IPS-18a (cell line): ENCODE data around the gene DHRS3.
A peak's percentile ranks its signal among the peaks of the same experiment; 100 is the strongest.
"Not testable (repeated sequence)": the region's sequence is repeated elsewhere in the genome, so short reads cannot be mapped to it uniquely, and the experiment has no call there.

Experiments
- H3K27ac ChIP-seq: one replicate; pipeline ENCODE4 v1.5.1; 2013; ENCODE audit warnings: low read length
- H3K27me3 ChIP-seq: one replicate; pipeline ENCODE4 v1.6.1; 2013; ENCODE audit warnings: mild to moderate bottlenecking, low read length; ENCODE audit not compliant: control insufficient read depth, insufficient read depth
- H3K36me3 ChIP-seq: one replicate; pipeline ENCODE4 v1.6.1; 2013; ENCODE audit warnings: low read depth, low read length; ENCODE audit not compliant: control insufficient read depth
- H3K4me1 ChIP-seq: one replicate; pipeline ENCODE4 v1.6.1; 2013; ENCODE audit warnings: low read depth, low read length; ENCODE audit not compliant: control insufficient read depth
- H3K4me3 ChIP-seq: one replicate; pipeline ENCODE4 v1.5.1; 2013; ENCODE audit warnings: low read length
- H3K9ac ChIP-seq: one replicate; pipeline ENCODE4 v1.6.1; 2013; ENCODE audit warnings: mild to moderate bottlenecking, low read length, moderate library complexity
- H3K9me3 ChIP-seq: one replicate; pipeline ENCODE4 v1.6.1; 2013; ENCODE audit warnings: low read depth, low read length; ENCODE audit not compliant: control insufficient read depth

The DHRS3 gene

GRCh38 chr1:12543740-12544154, 74.3 kb downstream of the DHRS3 start:
- Histone ChIP-seq H3K9me3 (no peaks in the 10 kb centered on the region), H3K4me3 (no peak overlapping the region), H3K9ac (no peak overlapping the region), H3K27ac (no peak overlapping the region), H3K27me3 (no peaks in the 10 kb centered on the region), H3K4me1 (peaks cover 16% of the 10 kb centered on the region), H3K36me3 (no peaks in the 10 kb centered on the region)

GRCh38 chr1:12542616-12543592, 75.1 kb downstream of the DHRS3 start:
- H3K9me3 ChIP-seq = no peaks in the 10 kb centered on the region
- H3K9ac ChIP-seq = no peak overlapping the region
- H3K36me3 ChIP-seq = no peaks in the 10 kb centered on the region
- H3K4me1 ChIP-seq = peaks cover 16% of the 10 kb centered on the region
- no peaks in the 10 kb centered on the region for H3K27me3 ChIP-seq
- no peak overlapping the region for H3K4me3 ChIP-seq
- no peak overlapping the region for H3K27ac ChIP-seq

DNA sequence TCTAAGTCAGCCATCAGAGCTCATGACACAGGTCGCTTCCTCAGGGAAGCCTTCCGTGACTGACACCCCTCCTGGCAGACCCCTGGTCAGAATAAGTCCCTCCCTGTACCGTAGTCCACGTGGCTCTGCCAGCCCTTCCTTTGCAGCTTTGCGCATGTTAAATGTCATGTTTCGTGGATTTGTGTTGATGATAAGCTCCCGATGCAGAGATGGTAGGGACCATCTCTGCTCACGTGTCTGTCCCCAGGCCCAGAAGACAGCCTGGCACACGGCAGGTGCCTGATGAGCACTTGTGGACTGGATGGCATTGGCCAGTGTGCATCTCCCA, 75.9 kb downstream of the DHRS3 start:
- H3K9ac ChIP-seq = no peak overlapping the region
- no peak overlapping the region for H3K4me3 ChIP-seq
- no peaks in the 10 kb centered on the region for H3K9me3 ChIP-seq
- no peak overlapping the region for H3K27ac ChIP-seq
- H3K4me1 ChIP-seq = peaks cover 16% of the 10 kb centered on the region
- no peaks in the 10 kb centered on the region for H3K27me3 ChIP-seq
- no peaks in the 10 kb centered on the region for H3K36me3 ChIP-seq

- no peaks in the 10 kb centered on the region for H3K36me3 ChIP-seq
- H3K9me3 ChIP-seq = no peaks in the 10 kb centered on the region
- H3K4me3 ChIP-seq = no peak overlapping the region
- H3K27me3 ChIP-seq = no peaks in the 10 kb centered on the region
- no peak overlapping the region for H3K27ac ChIP-seq
- H3K9ac ChIP-seq = no peak overlapping the region
- H3K4me1 ChIP-seq = peaks cover 16% of the 10 kb centered on the region
These were observed 76.5 kb downstream of the DHRS3 start for GRCh38 chr1:12541274-12542137.

GRCh38 chr1:12540580-12541273, 77.3 kb downstream of the DHRS3 start:
- no peak overlapping the region for H3K27ac ChIP-seq
- no peak overlapping the region for H3K9ac ChIP-seq
- H3K36me3 ChIP-seq = no peaks in the 10 kb centered on the region
- peak overlapping the region; percentile 35 for H3K4me3 ChIP-seq
- no peaks in the 10 kb centered on the region for H3K9me3 ChIP-seq
- H3K4me1 ChIP-seq = peaks cover 16% of the 10 kb centered on the region
- H3K27me3 ChIP-seq = no peaks in the 10 kb centered on the region

DNA sequence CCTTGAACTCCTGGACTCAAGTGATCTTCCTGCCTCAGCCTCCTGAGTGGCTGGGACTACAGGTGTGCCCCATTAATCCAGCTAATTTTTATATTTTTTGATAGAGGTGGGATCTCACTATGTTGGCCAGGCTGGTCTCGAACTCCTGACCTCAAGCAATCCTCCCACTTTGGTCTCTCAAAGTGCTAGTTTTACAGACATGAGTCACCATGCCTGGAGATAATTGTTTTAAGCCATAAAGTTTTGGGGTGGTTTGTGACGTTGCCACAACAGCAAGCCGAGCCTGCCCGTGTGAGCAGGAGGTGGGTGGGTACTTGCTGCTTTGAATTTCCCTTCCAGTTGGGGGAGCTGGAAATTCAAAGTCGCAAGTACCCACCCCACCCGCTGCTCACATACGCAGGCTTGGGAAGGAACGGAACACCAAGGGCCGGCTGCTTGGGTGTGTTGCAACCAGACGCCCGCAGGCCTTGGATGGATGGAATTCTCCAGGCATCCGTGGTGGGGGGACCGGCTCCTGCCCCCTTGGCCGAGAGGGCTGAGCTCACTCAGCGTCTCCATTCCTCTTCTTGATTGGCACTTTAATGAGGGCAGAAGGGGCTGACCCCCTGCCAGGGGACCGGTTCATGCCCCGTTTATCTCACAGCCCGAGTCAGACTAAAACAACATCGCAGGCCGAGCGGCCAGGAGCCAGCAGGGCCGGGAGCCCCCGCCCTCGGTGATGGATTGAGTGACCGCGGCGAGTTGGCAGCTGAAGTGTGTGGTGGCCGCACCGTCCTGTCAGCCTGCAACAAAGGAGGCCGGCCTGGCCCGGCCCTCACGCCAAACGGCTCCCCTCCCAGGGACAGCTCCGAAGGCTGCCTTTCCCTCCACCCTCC, 78.1 kb downstream of the DHRS3 start:
- peak overlapping the region; percentile 35 for H3K4me3 ChIP-seq
- no peaks in the 10 kb centered on the region for H3K36me3 ChIP-seq
- no peaks in the 10 kb centered on the region for H3K27me3 ChIP-seq
- H3K27ac ChIP-seq = no peak overlapping the region
- no peak overlapping the region for H3K9ac ChIP-seq
- peaks cover 13% of the 10 kb centered on the region for H3K4me1 ChIP-seq
- H3K9me3 ChIP-seq = no peaks in the 10 kb centered on the region

GRCh38 chr1:12539320-12539704, 78.7 kb downstream of the DHRS3 start:
- Histone ChIP-seq H3K9ac (no peak overlapping the region), H3K27ac (no peak overlapping the region), H3K4me1 (peaks cover 10% of the 10 kb centered on the region), H3K4me3 (no peak overlapping the region), H3K27me3 (no peaks in the 10 kb centered on the region), H3K36me3 (no peaks in the 10 kb centered on the region), H3K9me3 (no peaks in the 10 kb centered on the region)

DNA sequence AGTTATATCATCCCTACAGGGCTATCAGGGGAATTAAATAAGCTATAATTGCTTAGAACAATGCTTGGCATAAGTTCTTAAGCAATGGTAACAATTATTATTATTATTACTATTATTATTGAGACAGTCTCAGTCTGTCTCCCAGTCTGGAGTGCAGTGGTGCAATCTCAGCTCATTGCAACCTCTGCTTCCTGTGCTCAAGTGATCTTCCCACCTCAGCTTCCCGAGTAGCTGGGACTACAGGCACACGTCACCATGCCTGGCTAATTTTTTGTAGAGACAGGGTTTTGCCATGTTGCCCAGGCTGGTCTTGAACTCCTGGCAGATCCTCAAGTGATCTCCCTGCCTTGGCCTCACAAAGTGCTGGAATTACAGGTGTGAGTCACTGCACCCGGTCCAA, 79.5 kb downstream of the DHRS3 start:
- not testable (repeated sequence) for H3K36me3 ChIP-seq, H3K27me3 ChIP-seq, H3K4me3 ChIP-seq, H3K9ac ChIP-seq, H3K4me1 ChIP-seq, H3K9me3 ChIP-seq, H3K27ac ChIP-seq

DNA sequence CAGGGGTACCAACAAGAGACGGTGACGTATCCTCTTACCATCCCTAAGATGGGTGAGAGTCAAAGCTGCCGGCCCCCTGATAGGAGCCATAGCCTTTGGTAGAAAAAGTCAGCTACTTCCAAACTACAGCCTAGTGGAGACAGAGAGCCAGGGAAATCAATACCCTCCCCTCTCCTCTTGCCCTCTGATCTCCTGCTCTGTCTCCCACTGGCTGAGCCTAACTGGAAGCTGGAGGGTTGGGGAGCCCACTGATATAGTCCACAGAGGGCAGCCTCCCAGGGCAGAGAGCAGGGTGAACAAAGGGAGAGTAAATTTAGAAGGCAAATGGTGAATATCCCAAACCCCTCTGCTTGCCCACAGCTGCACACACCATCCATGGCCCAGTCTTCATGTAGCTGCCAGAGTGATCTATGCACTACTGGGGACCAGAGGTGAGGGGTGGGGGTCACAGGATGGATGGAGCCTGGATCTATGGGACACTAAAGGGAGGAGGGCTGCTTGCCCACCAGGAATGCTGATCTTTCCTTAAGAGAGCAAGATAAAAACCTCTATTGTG, 80.0 kb downstream of the DHRS3 start:
- H3K27me3 ChIP-seq = no peaks in the 10 kb centered on the region
- no peak overlapping the region for H3K4me3 ChIP-seq
- H3K36me3 ChIP-seq = no peaks in the 10 kb centered on the region
- H3K27ac ChIP-seq = no peak overlapping the region
- H3K9me3 ChIP-seq = no peaks in the 10 kb centered on the region
- peaks cover 8% of the 10 kb centered on the region for H3K4me1 ChIP-seq
- H3K9ac ChIP-seq = no peak overlapping the region

- H3K27ac ChIP-seq = no peak overlapping the region
- no peaks in the 10 kb centered on the region for H3K9me3 ChIP-seq
- peaks cover 8% of the 10 kb centered on the region for H3K4me1 ChIP-seq
- no peak overlapping the region for H3K4me3 ChIP-seq
- H3K27me3 ChIP-seq = no peaks in the 10 kb centered on the region
- no peaks in the 10 kb centered on the region for H3K36me3 ChIP-seq
- no peak overlapping the region for H3K9ac ChIP-seq
These were observed 80.7 kb downstream of the DHRS3 start for GRCh38 chr1:12537294-12537693.
